8988T (cell line): ENCODE data around the gene PROB1.
"Not testable (repeated sequence)": the region's sequence is repeated elsewhere in the genome, so short reads cannot be mapped to it uniquely, and the experiment has no call there.

Experiments used
- DNase-seq: peaks from one replicate; pipeline ENCODE4 v3.0.0; 2011

PROB1 gene

GRCh38 chr5:139410993-139411828, 16.3 kb upstream of the PROB1 start:
- no peak for DNase-seq

- DNase-seq: no peak
Measured at GRCh38 chr5:139410121-139410992, 15.5 kb upstream of the PROB1 start.

- not testable (repeated sequence) for DNase-seq
Measured at GRCh38 chr5:139409116-139409515, 14.2 kb upstream of the PROB1 start.

GRCh38 chr5:139408191-139408590, 13.3 kb upstream of the PROB1 start:
- DNase-seq: no peak

GRCh38 chr5:139407517-139407916, 12.6 kb upstream of the PROB1 start:
- DNase-seq: no peak

GRCh38 chr5:139406963-139407362, 12.1 kb upstream of the PROB1 start:
- no peak for DNase-seq

GRCh38 chr5:139404484-139404840, 9.6 kb upstream of the PROB1 start:
- DNase-seq: no peak

- peak; percentile 94 for DNase-seq
Measured at GRCh38 chr5:139403787-139404483, 9.0 kb upstream of the PROB1 start, which contains the start of gene SPATA24. SPATA24 (minus strand) TSS chr5:139404089; CDS start chr5:139404060, 29 bp downstream.

GRCh38 chr5:139403418-139403786, 8.5 kb upstream of the PROB1 start:
- DNase-seq: no peak

GRCh38 chr5:139402561-139403158, 7.8 kb upstream of the PROB1 start:
- DNase-seq: no peak

GRCh38 chr5:139401546-139401945, 6.6 kb upstream of the PROB1 start:
- DNase-seq: no peak

- no peak for DNase-seq
Measured at GRCh38 chr5:139399501-139400121, 4.7 kb upstream of the PROB1 start.

GRCh38 chr5:139397921-139398320, 3.0 kb upstream of the PROB1 start:
- DNase-seq: no peak

- DNase-seq: no peak
Measured at GRCh38 chr5:139396691-139397090, 1.8 kb upstream of the PROB1 start.

GRCh38 chr5:139395844-139396640, 1.1 kb upstream of the PROB1 start:
- DNase-seq: no peak

GRCh38 chr5:139394123-139394653, 716 bp downstream of the PROB1 start:
- no peak for DNase-seq

- no peak for DNase-seq
Measured at GRCh38 chr5:139393497-139394122, 1.3 kb downstream of the PROB1 start.

GRCh38 chr5:139392678-139393496, 2.0 kb downstream of the PROB1 start:
- DNase-seq: peak; percentile 97

- DNase-seq: no peak
Measured at GRCh38 chr5:139392324-139392677, 2.6 kb downstream of the PROB1 start.
